Tibial nerve (tissue), 4 donors: ENCODE results near the gene STARD13.

Experiments
- CTCF ChIP-seq, 5 experiments: fragments of 200-600 bp in 3 of 5; fragments of 450-650 bp in 2 of 5; sonication (generic) in 3 of 5; IDR thresholded peaks; one replicate each; pipeline ENCODE4 v1.5.1; 2016 to 2019; ENCODE audit warnings: antibody characterized with exemption in 5 of 5, mild to moderate bottlenecking in 3 of 5, moderate library complexity in 2 of 5
- EP300 ChIP-seq, 2 donors: sonication (generic); formaldehyde crosslinking; IDR thresholded peaks; one replicate each; pipeline ENCODE4 v1.6.1; 2017; ENCODE audit warnings: antibody characterized with exemption in 2 of 2, mild to moderate bottlenecking in 1 of 2
- POLR2A ChIP-seq, 2 donors: fragments of 450-650 bp; IDR thresholded peaks; one replicate each; pipeline ENCODE4 v1.6.1; 2017; ENCODE audit warnings: antibody characterized with exemption in 2 of 2, mild to moderate bottlenecking in 2 of 2, moderate library complexity in 2 of 2

DNA sequence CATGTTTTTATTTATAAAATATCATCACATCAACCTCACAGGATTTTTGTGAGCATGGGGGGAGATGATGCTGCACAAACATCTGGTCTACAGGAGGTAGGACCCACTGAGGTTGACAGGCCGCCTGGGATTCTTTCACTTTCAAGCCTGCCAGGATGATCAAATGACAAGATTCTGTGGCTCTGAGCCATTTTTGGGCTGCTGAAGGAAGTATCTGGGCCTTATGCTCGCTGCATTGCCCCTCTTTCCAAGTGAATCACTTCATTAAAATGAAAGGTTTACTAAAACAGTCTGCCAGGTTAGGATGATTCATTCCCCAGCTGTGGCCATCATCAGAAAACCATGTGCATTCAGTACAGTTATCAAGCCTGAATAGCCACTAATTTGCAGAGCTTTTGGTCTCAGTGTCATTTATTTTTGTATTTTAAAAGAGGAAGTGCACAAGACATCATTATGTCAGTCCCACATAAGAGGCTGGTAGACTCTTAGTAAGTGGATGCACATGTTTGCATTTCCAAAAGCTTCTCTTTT lies 34.4 kb downstream of the STARD13 start:
- TF ChIP-seq CTCF (IDR thresholded peaks at IDR 0.05) (no peak), EP300 (IDR thresholded peaks at IDR 0.05) (no peak), POLR2A (IDR thresholded peaks at IDR 0.05) (no peak)
